Uterus (tissue), 2 donors: ENCODE measurements around the gene DCLK3.

ENCODE experiments used
- CTCF ChIP-seq, 4 experiments: fragments of 200-600 bp in 2 of 4; fragments of 450-650 bp in 2 of 4; sonication (generic) in 2 of 4; IDR thresholded peaks; one replicate each; pipeline ENCODE4 v1.5.1; 2016 to 2019; ENCODE audit warnings: antibody characterized with exemption in 4 of 4, mild to moderate bottlenecking in 2 of 4, moderate library complexity in 1 of 4
- POLR2A ChIP-seq, 2 donors: fragments of 450-650 bp; IDR thresholded peaks; one replicate each; pipeline ENCODE4 v1.6.1; 2016; ENCODE audit warnings: antibody characterized with exemption in 2 of 2, mild to moderate bottlenecking in 1 of 2, moderate library complexity in 1 of 2

GRCh38 chr3:36761779-36762178 is 2.6 kb downstream of the DCLK3 start:
- TF ChIP-seq POLR2A (IDR thresholded peaks at IDR 0.05), result no peak
- no peak for TF ChIP-seq CTCF (IDR thresholded peaks at IDR 0.05)
